Measurements from ENCODE around the gene AMIGO2.

Gene AMIGO2

DNA sequence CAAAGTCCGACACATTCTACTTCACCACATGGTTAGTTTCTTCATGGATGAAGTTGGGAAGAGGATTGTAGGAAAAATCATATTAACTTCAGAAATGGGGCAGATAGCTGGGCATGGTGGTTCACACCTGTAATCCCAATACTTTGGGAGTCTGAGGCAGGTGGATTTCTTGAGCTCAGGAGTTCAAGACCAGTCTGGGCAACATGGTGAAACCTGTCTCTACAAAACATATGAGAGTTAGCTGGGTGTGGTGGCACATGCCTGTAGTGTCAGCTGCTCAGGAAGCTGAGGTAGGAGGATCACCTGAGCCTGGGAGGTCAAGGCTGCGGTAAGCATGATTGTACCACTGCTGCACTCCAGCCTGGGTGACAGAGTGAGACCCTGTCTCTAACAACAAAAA is 49.9 kb downstream of the AMIGO2 start:
- no peaks in the 10 kb centered on the region for H3K9me3 ChIP-seq (ENCODE audit: control insufficient read depth, insufficient read depth, low read depth, low read length)
- ChIA-PET CTCF (no interaction called here), POLR2A (no interaction called here)
- no peaks in the 10 kb centered on the region for H3K4me1 ChIP-seq (ENCODE audit: control insufficient read depth, insufficient read depth, low read length)
- no peaks in the 10 kb centered on the region for H3K36me3 ChIP-seq (ENCODE audit: control insufficient read depth in 2 of 2, insufficient read depth in 1 of 2, low read length in 2 of 2)
- no peak overlapping the region for H3K27ac ChIP-seq (ENCODE audit: extremely low read depth, low read depth, low read length)
- H3K4me3 ChIP-seq (ENCODE audit: low read depth, low read length) = no peak overlapping the region
- TF ChIP-seq TRIM28 (IDR thresholded peaks at IDR 0.05; ENCODE audit: borderline replicate concordance, low read length) (no peak), ZNF155 (tag by site-specific recombination; IDR thresholded peaks at IDR 0.05) (no peak), ZNF658 (tag by site-specific recombination; IDR thresholded peaks at IDR 0.05) (no peak)
- TF ChIP-seq, protein P1, sequence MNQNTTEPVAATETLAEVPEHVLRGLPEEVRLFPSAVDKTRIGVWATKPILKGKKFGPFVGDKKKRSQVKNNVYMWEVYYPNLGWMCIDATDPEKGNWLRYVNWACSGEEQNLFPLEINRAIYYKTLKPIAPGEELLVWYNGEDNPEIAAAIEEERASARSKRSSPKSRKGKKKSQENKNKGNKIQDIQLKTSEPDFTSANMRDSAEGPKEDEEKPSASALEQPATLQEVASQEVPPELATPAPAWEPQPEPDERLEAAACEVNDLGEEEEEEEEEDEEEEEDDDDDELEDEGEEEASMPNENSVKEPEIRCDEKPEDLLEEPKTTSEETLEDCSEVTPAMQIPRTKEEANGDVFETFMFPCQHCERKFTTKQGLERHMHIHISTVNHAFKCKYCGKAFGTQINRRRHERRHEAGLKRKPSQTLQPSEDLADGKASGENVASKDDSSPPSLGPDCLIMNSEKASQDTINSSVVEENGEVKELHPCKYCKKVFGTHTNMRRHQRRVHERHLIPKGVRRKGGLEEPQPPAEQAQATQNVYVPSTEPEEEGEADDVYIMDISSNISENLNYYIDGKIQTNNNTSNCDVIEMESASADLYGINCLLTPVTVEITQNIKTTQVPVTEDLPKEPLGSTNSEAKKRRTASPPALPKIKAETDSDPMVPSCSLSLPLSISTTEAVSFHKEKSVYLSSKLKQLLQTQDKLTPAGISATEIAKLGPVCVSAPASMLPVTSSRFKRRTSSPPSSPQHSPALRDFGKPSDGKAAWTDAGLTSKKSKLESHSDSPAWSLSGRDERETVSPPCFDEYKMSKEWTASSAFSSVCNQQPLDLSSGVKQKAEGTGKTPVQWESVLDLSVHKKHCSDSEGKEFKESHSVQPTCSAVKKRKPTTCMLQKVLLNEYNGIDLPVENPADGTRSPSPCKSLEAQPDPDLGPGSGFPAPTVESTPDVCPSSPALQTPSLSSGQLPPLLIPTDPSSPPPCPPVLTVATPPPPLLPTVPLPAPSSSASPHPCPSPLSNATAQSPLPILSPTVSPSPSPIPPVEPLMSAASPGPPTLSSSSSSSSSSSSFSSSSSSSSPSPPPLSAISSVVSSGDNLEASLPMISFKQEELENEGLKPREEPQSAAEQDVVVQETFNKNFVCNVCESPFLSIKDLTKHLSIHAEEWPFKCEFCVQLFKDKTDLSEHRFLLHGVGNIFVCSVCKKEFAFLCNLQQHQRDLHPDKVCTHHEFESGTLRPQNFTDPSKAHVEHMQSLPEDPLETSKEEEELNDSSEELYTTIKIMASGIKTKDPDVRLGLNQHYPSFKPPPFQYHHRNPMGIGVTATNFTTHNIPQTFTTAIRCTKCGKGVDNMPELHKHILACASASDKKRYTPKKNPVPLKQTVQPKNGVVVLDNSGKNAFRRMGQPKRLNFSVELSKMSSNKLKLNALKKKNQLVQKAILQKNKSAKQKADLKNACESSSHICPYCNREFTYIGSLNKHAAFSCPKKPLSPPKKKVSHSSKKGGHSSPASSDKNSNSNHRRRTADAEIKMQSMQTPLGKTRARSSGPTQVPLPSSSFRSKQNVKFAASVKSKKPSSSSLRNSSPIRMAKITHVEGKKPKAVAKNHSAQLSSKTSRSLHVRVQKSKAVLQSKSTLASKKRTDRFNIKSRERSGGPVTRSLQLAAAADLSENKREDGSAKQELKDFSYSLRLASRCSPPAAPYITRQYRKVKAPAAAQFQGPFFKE (tag by site-specific recombination; IDR thresholded peaks at IDR 0.05; ENCODE audit: borderline replicate concordance) = no peak

DNA sequence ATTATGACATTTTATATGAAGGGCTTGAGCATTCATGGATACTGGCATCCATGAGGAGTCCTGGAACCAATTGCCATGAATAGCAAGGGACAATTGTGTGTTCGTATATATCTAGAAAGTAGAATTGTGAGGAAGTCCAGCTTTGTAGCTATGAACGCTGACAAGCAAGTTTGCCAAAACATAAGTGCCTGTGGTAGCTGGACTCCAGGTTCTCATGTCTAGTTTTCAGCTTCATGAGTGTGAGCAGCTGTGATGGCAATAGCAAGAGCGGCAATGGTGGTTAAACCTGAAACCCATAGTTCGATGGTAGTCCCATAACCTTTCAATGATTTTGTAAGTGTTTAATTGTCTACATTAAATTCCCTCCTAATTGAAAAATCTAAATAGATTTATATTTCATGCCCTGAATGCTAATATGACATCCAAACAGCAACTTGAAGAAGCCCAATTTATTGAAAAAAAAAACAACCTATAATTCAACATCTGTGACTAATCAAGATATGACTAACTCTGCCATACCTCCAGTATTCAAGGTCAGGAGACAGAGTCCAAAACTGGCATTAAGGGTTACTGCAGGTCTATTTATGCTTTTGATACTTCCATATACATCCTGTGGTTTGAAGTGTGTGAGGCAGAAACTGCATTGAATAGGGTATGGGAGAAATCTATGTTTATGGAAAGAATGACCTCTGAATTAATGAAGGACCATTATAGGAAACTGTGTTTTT is 50.6 kb downstream of the AMIGO2 start:
- H3K9me3 ChIP-seq (ENCODE audit: control insufficient read depth, insufficient read depth, low read depth, low read length) = no peaks in the 10 kb centered on the region
- H3K27ac ChIP-seq (ENCODE audit: extremely low read depth, low read depth, low read length) = no peak overlapping the region
- CTCF ChIA-PET = no interaction called here
- POLR2A ChIA-PET = no interaction called here
- TF ChIP-seq ZNF571 (tag by site-specific recombination; IDR thresholded peaks at IDR 0.05) = no peak
- TF ChIP-seq, protein P2, sequence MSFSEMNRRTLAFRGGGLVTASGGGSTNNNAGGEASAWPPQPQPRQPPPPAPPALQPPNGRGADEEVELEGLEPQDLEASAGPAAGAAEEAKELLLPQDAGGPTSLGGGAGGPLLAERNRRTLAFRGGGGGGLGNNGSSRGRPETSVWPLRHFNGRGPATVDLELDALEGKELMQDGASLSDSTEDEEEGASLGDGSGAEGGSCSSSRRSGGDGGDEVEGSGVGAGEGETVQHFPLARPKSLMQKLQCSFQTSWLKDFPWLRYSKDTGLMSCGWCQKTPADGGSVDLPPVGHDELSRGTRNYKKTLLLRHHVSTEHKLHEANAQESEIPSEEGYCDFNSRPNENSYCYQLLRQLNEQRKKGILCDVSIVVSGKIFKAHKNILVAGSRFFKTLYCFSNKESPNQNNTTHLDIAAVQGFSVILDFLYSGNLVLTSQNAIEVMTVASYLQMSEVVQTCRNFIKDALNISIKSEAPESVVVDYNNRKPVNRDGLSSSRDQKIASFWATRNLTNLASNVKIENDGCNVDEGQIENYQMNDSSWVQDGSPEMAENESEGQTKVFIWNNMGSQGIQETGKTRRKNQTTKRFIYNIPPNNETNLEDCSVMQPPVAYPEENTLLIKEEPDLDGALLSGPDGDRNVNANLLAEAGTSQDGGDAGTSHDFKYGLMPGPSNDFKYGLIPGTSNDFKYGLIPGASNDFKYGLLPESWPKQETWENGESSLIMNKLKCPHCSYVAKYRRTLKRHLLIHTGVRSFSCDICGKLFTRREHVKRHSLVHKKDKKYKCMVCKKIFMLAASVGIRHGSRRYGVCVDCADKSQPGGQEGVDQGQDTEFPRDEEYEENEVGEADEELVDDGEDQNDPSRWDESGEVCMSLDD (tag by site-specific recombination; IDR thresholded peaks at IDR 0.05) = no peak
- TF ChIP-seq ZBTB20 (tag by site-specific recombination; IDR thresholded peaks at IDR 0.05) = no peak
- TF ChIP-seq YY1 (tag by site-specific recombination; IDR thresholded peaks at IDR 0.05) = no peak
- H3K4me1 ChIP-seq (ENCODE audit: control insufficient read depth, insufficient read depth, low read length) = no peaks in the 10 kb centered on the region
- H3K36me3 ChIP-seq (ENCODE audit: control insufficient read depth in 2 of 2, insufficient read depth in 1 of 2, low read length in 2 of 2) = no peaks in the 10 kb centered on the region
- H3K4me3 ChIP-seq (ENCODE audit: low read depth, low read length) = no peak overlapping the region

DNA sequence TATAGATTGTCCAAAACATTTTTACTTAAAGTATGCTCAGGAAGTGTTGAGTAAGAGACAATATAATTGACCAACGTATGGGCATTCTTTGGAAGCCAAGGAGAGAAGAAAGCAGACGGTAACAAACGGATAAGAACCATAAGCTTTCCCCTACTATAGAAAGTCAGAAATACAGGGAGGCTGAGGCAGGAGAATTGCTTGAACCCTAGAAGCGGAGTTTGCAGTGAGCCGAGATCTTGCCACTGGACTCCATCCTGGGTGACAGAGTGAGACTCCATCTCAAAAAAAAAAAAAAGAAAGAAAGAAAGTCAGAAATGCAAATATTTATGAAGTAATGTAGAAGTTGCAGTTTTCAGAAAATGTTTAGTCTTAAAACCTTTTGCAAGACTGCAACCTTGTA is 51.6 kb downstream of the AMIGO2 start:
- H3K36me3 ChIP-seq (ENCODE audit: control insufficient read depth in 2 of 2, insufficient read depth in 1 of 2, low read length in 2 of 2) = no peaks in the 10 kb centered on the region
- CTCF ChIA-PET = interaction anchor here (1.1 kb wide), 1 partner anchor 27 kb away, joined by 3 read pairs; no protein-coding TSS in a partner anchor

More for the DNA sequence above, 51.6 kb downstream of the AMIGO2 start:
- Histone ChIP-seq H3K4me3 (ENCODE audit: low read depth, low read length) (no peak overlapping the region), H3K4me1 (ENCODE audit: control insufficient read depth, insufficient read depth, low read length) (no peaks in the 10 kb centered on the region), H3K9me3 (ENCODE audit: control insufficient read depth, insufficient read depth, low read depth, low read length) (no peaks in the 10 kb centered on the region), H3K27ac (ENCODE audit: extremely low read depth, low read depth, low read length) (no peak overlapping the region)
- TF ChIP-seq KLF1 (tag by site-specific recombination; IDR thresholded peaks at IDR 0.05) (no peak), SETDB1 (IDR thresholded peaks at IDR 0.05; ENCODE audit: insufficient read length, low read length) (no peak), ZNF175 (tag by site-specific recombination; IDR thresholded peaks at IDR 0.05) (no peak), ZNF214 (tag by site-specific recombination; IDR thresholded peaks at IDR 0.05; ENCODE audit: borderline replicate concordance) (no peak), ZNF202 (tag by site-specific recombination; IDR thresholded peaks at IDR 0.05; ENCODE audit: borderline replicate concordance) (no peak), ZNF776 (tag by site-specific recombination; IDR thresholded peaks at IDR 0.05; ENCODE audit: borderline replicate concordance) (no peak)
- TF ChIP-seq, protein P3, sequence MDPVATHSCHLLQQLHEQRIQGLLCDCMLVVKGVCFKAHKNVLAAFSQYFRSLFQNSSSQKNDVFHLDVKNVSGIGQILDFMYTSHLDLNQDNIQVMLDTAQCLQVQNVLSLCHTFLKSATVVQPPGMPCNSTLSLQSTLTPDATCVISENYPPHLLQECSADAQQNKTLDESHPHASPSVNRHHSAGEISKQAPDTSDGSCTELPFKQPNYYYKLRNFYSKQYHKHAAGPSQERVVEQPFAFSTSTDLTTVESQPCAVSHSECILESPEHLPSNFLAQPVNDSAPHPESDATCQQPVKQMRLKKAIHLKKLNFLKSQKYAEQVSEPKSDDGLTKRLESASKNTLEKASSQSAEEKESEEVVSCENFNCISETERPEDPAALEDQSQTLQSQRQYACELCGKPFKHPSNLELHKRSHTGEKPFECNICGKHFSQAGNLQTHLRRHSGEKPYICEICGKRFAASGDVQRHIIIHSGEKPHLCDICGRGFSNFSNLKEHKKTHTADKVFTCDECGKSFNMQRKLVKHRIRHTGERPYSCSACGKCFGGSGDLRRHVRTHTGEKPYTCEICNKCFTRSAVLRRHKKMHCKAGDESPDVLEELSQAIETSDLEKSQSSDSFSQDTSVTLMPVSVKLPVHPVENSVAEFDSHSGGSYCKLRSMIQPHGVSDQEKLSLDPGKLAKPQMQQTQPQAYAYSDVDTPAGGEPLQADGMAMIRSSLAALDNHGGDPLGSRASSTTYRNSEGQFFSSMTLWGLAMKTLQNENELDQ (tag by site-specific recombination; IDR thresholded peaks at IDR 0.05; ENCODE audit: low read depth) = no peak
- POLR2A ChIA-PET = no interaction called here

Measured in HEK293 (cell line).